Medulla oblongata (tissue), 1 donor: Measurements from ENCODE around the gene TBC1D22A.

Experiments used
- DNase-seq: peaks from one replicate; pipeline ENCODE4 v3.0.0-alpha.2; 2015; ENCODE audit errors: extremely low spot score

TBC1D22A gene

DNA sequence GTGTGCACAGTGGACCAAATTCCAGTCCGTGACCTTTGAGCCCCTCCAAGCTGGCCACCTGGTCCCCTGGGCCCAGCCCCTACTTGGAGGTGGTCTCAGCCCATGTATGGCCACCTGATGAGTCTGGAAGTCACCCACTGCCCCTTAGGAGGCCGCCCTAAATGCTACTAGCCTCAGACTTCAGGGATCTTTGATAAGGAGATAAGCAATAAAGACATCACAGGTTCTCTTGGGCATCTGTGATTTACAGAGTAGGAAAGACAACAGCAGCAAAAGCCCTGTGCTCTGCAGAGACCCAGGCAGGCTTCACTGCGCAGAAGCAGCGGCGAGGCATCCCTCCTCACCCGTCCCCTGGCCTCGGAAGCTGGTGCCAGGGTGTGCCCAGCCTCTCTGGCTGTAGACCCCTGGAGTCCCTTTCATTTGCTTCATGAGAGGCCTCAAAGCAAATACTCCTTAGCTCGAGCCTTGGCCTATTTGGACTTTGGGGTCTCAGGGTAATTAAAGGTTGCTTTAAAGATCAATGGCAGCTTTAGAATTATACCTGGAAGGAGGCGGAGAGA lies 360.1 kb downstream of the TBC1D22A start:
- DNase-seq = no peak

DNA sequence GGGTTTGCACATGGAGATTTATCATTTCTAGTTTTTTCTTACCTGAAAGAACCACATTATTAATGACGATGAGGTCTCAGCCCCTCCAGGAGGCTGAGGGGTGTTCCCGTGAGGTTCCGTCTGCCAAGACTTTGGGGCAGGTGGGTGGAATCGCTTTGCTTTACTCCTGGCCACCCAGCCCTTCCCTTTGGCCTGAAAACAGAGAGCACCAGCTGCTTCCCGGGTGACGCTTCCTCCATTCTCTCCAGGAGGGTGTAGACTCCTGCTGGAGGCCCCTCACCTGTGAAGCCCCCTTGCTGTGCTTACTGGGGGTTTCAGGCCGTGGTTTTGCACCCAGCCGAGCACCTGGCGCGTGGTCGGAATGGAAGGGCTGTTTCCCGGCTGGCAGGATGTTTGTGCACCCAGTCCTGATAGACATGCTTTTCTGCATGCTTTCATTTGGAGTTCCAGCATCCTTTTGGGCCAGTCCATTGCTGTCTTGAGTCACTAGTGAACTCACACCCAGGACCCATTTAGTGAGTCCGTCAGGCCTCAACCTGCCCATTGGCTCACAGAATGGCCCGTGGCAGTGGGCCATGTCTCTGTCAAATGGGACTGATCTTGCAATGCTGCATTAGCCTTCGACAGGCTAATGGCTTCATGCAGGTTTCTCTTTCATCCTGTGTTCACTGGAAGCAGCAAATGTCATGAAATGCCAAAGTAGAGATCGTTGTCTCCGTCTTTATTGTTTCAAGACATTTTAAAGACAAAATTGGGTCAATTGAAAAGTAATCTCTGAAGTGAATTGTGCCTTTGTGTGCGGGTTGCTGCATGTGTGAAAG lies 360.8 kb downstream of the TBC1D22A start:
- no peak for DNase-seq

DNA sequence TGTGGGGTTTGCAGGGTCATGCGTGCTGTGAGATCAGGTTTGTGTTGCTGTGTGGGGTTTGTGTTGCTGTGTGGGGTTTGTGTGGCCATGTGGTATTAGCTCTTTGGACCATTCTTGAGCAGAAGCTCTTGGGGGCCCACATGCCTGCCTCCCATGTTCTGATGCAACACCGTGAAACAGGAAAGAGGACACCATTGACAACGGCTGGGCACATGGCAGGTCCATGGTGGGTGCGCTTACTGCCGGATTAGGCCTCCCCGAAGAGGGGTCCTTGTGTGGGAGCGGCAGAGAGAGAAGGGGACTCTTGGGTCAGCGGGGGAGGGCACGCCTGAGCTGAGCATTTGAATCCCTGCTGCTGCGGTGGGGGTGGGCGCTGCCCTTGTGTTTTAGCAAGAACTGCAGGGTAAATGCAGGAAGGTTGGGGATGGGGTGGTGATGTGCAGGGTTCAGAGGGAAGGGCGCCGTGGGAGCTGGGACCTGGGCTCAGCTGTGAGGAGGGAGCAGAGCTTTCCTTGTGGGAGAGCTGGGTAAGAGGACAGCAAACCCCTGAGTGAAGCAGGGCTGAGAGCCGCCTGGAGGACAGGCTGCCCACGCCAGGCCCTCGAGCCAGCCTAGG lies 361.5 kb downstream of the TBC1D22A start:
- no peak for DNase-seq

DNA sequence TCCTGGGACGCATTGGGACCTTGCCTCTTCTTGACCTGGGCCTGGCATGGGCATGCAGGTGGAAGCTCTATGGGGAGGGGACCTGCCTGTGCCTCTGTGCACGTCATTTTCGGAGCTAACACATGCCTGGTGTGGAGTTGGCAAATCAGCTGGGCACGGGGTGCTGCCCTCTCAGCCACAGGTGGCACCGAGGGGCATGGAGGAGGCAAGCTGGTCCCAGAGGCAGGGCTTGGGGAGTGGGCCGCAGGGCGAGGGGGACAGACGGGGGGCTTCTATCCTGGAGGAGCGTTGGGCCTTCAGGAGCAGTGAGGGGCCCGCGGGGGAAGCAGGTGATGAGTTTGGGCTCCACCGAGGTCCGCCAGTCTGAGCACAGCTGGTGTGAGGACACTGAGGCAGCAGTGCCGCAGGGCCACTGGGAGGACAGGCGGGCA lies 362.0 kb downstream of the TBC1D22A start:
- no peak for DNase-seq

DNA sequence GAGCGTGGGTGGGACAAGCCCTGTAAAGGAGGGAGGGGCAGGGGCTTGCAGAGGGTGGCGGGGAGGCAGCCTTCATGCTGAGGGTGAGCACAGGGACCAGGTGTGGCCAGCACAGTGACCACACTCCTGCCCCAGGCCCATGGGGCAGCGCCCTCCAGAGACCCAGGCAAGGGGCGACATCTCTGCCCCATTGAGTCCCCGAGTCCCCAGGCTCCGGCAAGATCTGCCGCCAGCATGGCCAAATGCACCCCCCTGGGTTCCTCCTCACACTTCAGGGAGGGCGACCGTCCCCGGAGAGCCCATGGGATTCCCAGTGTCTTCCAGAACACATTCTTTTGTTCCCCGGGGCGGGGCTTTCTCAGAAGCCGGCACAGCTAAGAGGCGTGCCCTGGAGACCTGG lies 362.5 kb downstream of the TBC1D22A start:
- DNase-seq = no peak

DNA sequence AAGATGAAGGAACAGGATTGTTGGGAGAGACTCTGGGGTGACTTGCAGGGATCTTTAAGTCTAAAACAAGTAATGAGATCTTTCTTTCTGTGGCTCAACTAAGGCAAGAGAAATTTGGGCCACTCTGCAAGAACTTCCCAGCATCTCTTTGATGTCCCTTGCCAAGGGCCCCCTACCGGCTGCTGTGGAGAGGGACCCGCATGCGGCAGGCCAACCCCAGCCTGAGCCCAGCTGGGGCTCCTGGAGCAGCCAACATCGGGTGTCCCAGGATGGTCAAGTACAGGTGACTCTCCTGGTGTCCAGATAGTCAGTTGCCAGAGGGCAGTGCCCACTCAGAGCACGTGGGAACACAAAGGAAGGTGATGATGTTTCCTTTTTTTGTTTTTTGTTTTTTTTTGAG lies 363.2 kb downstream of the TBC1D22A start:
- DNase-seq = no peak

DNA sequence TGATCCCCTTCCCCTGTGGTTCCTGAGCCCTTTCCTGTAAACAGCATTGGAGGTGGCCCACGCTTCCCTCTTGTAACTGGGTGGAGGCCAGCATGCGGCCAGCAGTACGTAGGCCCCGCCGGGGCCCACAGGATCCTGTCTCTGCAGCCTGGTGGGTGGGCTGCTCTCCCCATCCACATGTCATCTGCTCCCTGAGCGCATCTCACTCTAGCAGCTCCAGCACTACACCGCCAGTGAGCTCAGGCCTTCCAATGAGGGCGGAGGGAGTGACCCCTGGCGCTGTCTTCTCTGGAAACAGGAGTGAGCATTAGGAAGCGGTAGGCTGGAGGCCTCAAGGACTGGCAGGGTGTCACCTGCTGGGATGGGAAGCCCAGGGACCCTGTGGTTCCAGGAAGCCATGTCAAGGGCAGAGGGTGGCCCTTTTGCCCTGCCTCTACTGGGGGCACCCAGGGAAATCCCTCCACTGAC lies 363.9 kb downstream of the TBC1D22A start:
- DNase-seq = no peak

DNA sequence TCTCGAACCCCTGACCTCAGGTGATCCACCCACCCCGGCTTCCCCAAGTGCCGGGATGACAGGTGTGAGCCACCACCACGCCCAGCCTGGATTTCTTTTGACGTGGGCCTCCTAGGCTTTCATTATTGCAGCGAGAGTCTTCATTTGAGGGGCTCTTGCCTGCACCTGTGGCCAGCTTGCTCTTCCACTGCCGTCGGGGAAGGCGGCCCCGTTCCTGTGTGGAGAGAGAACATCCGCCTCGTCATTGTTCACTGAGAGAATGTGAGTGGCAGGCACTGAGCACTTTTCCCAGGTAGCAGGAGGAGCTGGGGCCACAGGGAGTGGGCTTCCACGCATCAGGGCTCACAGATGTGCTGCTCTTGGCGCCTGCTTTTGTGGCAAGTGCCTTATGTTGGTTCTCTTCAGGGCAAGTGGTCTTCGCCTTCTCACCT lies 365.0 kb downstream of the TBC1D22A start:
- DNase-seq = no peak

DNA sequence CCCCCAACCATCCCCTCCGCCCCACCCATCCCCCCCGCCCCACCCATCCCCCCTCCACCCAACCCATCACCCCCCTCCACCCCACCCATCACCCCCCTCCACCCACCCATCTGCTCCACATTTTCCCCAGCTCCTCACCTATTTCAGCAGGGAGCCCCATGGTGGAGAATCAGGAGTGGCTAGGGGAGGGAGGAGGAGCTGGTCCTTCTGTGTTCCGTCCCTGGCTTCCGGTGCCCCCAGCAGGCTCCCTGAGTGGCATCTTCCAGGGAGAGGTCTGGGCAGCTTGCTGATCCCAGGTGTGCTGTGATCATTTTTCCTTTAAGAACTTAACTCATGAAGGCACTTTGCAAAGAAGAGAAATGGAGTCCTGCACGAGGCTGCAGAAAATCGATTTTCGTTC lies 365.8 kb downstream of the TBC1D22A start:
- no peak for DNase-seq

DNA sequence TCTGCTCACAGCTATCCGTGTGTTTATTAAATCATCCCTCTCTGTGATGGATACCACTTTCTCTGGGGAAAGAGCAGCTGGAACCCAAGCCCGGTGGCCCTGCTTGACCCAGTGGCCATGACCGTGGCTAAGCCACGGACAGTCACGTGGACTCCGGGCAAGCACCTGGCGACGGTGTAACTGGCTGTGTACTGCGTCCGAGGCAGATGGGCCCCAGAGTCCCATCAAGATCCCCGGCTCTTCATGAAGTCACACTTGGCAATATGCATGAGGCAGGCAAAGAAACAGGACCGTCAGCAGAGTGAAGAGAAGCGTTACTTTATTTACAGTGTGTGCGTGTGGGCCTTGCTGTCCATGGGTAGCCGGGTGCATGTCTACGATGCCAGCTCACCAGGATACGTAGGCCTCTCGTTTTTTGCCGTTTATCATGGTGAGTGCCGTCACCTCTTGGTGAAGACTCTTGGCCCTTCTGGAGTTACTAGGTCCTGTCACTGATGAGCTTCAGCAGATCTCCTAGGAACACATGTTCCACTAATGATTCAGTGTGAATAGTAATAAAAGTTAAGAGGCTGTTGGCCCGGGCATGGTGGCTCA lies 366.3 kb downstream of the TBC1D22A start:
- DNase-seq = no peak

DNA sequence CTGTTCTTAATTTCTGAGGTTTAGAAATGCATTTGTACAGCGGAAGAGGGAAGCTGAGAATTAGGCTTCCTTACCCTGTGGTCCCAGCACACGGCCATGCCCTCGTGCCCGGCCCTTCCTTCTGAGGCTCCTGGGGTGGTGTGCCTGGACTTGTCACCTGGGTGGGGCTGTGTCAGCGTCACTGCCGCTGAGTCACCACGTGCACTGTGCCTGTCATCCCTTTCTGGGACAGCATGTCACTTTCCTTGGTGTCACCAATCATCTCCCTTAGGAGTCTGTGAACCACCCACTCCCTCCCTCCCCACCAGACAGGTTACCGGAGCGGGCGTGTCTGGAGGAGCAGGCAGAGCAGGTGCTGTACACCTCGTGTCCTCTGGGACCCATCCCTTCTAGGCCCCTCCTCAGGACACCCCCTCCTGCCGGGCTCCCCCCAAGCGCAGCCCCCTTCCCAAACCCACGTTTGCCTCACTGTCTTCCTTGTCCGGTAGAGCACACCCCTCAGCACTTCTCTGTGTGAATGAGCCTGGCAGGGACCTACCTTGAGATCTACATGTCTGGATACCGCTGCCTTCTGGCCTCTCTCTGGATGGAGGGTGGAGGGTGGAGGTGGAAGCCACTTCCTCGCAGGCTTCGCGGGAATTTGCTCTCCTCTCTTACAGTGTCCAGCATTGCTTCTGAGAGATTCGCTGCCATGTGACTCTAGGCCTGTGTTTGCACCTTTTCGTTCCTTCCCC lies 367.6 kb downstream of the TBC1D22A start:
- no peak for DNase-seq

DNA sequence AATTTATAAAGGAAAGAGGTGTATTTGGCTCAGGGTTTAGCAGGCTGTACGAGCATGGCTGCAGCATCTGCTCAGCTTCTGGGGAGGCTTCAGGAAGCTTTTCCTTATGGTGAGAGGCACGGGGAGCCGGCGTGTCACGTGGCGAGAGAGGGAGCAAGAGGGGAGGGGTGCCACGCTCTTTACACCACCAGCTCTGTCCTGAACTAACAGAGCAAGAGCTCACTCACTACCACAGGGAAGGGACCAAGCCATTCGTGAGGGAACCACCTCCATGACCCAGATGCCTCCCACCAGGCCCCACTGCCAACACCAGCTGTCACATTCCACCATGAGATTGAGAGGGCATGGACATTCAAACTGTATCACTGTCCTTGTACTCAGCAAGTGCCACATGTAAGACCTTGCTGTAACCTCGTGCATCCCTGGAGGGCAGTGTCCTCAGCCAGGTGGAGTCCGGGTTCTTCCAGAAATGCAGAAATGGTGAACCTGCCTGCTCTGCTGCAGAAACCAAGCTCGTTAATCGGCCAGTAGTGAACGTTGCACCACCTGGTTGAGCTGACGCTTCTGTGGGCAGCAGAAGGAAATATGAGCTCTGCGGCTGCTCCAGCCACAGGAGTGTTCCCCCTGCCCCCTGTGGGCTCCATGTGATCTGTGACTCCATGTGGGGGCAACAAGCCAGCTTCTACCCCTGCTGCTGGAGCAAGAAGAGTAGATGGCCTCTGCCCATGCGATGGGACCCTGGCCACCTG lies 368.6 kb downstream of the TBC1D22A start:
- no peak for DNase-seq

DNA sequence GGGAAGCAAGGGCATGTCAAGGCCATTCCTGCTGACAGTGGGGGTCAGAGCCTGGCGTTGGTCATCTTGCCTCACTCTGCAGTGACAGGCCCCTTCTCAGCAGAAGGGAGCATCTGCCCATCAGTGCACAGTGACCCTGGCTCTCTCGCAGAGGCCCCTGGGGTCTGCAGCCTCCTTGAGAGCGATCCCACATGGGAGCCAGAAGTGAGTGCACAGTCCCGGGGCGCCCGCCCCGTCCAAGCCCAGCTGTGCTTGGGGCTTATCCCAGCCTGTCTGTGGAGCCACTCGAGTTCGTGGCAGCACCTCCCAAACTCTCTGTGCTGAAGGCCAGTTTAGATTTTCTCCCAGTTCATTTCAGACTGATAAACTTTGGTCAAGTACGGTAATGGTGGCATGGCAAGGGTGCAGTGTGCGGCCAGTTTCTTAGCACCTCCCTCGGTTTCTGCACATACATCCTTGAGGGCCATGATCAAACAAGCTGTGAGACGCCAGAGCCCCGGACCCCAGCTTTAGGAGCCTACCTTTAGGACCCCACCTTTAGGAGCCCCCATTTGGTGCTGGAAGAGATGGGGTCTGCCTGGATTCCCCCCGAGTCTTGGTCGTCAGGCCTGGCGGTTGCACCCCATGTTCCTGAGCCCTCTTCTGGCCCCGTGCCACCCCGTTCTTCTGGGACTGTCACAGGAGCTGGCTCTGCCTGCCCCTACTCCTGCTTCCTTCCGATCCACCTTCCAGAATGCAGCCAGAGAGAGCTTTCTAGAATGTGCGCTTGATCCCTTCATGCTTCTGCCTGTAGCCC lies 369.4 kb downstream of the TBC1D22A start:
- no peak for DNase-seq

DNA sequence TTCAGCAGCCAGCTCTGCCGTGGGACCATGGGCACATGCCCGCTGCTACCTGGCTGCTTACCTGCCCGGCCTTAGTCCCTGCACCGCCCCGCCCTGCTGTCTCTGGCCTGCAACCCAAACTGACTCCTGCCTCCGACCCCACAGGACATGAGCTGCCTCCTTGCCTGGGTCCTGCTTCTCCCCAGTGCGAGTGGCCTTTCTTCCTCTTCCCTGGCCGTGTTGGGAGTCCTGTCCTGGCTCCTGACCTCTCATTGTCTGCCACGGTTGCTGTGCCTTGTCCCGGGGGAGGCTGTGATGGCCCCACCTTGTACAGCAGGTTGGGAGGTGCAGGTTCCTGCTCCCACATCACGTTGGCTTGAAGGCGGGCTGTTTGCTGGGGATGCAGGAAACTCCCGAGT lies 370.0 kb downstream of the TBC1D22A start:
- no peak for DNase-seq

DNA sequence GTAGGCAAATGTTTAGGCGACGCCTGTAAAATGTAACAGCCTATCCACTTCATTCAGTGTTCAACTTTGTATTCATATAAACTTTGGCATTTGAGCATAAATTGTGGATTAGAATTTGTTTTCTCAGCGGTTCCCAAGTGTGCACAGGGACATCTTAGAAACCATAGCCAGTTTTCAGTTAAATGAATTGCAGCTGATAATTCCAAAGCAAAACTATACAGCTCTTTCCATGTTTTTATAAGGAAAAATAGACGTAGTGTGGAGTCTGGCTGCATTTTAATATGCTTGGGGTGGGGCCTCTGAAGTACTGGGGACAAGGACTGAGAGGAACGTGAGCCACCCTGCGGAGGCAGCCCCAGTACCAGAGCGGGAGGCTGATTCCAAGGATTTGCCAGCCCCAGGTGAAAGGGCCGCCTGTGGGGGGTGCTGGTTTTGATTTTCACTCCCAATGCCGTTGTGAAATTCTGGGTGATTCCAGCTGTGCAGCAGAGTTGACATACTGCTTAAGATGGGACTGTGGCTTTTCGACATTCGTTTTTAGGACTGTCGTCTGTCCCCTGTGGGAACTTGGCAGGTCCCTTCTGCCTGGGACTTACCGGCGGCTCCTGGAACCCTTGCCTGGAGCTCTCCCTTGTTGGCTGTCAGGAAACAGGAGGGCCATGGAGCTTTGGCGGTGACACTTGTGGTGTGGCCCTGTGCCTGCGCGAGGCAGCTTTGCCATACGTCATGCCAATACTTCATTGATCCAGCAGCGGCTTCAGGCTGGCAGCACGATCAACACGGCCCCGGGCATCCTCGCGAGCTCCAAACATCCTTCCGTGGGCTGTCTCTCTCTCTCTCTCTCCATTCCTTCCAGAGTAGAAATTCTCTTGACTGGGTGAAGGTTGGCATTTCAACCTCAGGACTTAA lies 370.9 kb downstream of the TBC1D22A start:
- no peak for DNase-seq

DNA sequence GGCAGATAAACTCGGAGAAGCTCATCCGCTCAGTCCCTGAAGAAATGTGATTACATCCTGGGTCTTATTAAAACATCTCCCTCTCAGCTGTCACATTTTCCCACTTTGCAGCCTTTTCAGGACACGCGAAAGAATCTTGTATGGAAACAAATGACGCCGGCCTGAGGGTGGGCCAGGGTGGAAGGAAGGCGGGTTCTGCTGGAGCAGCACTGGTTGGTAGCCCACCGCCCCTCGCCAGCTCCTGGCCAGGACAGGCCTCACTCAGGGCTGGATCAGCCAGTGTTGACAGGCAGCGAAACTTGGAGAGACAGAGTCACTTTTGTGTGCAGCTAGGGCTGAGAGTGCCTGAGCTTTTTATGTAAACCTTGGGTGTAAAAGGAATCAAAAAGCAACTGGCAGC lies 371.8 kb downstream of the TBC1D22A start:
- no peak for DNase-seq

DNA sequence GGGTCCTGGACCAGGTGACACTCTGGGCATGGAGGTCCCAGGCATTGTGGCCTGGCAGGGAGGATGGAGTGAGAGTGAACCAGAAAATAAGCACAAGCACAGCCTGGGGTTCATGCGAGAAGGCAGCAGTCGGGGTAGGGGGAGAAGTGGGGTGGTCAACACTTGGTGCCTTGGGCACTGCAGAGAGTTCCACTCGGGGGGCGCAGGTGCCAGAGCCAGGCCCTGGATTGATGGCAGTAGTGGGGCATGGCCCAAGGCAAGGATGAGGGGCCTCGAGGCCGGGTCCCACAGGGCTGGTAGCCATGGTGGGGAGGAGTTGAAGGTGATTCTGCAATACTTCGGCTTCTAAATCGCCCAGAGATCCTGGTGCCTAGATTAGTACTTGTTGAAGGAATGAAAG lies 372.9 kb downstream of the TBC1D22A start:
- no peak for DNase-seq

DNA sequence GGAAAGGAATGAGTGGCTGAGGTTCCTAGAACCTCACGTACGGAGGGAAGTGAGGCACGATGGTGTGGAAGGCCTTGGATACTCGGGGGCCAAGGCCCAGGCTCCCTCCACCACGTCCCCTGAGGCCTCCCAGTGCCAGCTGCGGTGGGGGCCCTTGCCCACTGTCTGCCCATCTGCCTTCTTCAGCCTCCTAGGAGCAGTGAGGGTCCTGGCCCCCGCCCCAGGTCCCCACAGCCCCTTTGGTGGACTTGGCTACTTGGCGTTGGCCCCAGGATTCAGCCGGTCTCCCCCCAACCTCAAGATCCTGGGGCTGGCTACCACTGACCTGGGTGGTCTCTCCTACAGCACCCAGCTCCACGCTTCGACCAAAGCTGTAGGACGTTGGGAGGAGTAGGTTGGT lies 373.6 kb downstream of the TBC1D22A start:
- no peak for DNase-seq

DNA sequence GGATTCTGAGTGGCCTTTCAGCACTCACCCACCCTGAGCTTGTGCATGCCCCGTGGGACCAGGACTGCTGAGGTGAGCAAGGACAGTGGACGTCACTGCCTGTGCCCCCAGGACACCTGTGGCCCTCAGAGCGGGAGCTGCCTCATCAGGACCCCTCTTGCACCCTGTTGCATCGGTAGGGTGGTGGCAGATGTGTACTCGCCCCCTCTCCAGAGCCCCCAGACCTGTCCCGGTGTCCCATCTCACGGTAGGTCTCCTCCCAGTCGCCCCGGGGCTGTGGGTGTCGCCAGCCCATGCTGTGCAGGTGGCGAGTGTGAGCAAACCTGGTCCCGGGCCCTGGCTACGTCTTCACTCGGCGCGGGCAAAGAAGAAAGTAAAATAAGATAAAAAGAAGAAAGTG lies 374.2 kb downstream of the TBC1D22A start:
- DNase-seq = no peak
